ENCODE data around the gene CLDND2.

Gene CLDND2

GRCh38 chr19:51327066-51328001, 41.5 kb downstream of the CLDND2 start:
- no peak for DNase-seq

GRCh38 chr19:51326216-51327065, 42.4 kb downstream of the CLDND2 start:
- no peak for DNase-seq

DNA sequence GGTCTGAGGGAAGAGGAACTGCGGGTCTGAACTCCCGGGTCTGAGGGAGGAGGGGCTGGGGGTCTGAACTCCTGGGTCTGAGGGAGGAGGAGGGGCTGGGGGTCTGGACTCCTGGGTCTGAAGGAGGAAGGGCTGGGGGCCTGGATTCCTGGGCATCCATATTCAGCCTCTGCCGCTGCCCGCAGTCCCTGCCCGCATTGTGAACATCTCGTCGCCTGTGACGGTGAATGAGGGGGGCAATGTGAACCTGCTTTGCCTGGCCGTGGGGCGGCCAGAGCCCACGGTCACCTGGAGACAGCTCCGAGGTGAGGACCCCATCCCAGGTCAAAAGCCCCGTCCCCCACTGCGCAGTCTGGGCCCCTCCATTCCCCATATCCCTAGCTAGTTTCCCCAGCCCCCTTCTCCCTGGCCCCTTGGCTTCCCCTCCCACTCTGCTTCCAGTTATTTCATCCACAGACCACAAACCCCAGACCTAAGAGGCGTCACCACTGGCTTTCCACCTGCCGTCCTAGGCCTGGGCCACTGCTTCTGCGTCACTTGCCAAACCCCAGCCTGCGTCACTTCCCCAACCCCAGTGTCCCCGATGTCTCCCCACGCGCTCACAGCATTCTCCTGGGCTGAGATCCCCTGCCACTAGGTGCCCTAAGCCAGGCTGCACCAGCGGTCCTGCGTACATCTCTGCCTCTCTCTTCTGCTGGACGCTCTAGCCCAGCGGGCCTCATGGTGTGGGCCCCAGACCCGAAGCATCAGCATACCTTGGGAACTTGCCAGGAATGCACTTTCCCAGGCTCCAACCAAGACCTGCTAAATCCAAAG, 43.4 kb downstream of the CLDND2 start:
- DNase-seq: no peak

GRCh38 chr19:51324167-51324481, 44.7 kb downstream of the CLDND2 start:
- DNase-seq: no peak

GRCh38 chr19:51323481-51324166, 45.2 kb downstream of the CLDND2 start:
- DNase-seq: no peak

DNA sequence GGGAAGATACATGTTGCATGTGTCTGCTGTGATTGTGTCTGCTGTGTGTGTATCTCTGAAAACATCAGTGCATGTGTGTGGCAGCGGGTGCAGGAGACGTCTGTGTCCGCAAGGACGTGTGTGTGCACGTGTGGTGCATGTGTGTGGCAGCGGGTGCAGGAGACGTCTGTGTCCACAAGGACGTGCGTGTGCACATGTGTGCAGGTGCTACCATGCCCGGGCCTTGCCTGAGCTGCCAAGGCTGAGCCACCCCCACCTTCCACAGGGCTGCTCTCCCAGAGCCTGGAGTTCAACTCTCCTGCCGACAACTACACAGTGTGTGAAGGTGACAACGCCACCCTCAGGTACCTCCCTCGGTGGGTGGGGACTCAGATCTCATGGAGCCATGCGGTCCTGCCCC, 47.0 kb downstream of the CLDND2 start:
- no peak for DNase-seq

DNA sequence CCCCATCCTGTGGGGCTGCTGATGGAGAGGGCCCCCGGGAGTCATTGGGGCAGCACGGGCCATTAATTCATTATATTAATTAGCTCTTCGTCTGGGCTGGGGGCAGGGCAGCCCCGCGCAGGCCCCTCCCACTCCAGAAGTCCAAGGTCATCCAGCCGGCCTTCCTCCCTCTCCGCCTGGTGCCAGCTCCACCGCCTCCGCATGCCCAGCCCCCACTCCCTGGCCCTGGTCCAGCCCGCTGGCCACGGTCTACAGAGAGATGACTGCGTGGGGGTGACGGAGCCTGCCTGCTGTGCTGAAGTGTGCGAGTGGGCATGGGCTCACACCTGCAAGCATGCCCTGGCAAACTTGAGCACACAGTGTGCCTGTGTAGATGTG, 48.5 kb downstream of the CLDND2 start:
- no peak for DNase-seq

GRCh38 chr19:51319649-51320279, 49.0 kb downstream of the CLDND2 start:
- no peak for DNase-seq

- DNase-seq: no peak
Observed at GRCh38 chr19:51318687-51319648, 49.8 kb downstream of the CLDND2 start.

- no peak for DNase-seq
Observed at GRCh38 chr19:51317968-51318367, 50.8 kb downstream of the CLDND2 start.

DNA sequence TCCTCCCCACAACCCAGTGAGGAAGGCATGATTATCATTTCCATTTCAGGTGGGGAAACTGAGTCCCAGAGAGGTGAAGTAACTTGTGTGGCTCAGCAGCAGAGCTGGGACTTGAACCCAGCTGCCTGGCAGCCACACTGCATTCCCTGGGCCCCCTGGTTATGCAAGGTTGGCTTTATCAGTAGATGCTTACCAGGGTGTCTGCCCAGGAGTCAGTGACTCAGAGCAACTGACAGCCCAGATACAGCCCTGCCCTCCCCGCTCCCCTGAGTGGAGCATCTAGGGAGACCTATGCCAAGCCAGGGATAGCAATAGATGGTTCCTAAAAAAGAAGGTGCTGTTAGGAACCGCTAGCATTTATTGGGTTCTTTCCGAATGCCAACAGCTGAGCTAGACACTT, 51.4 kb downstream of the CLDND2 start:
- no peak for DNase-seq
